HEK293 (cell line): ENCODE data around the gene NCMAP.

Source experiments
- RBAK ChIP-seq: fragments of 450-650 bp; formaldehyde crosslinking; IDR thresholded peaks from 2 replicates; pipeline ENCODE4 v1.5.1; 2016; ENCODE audit warnings: missing biosample characterization, missing genetic modification characterization
- TCF7L2 ChIP-seq: IDR thresholded peaks from 2 replicates; pipeline ENCODE4 v1.6.1; 2011; ENCODE audit warnings: low read depth, mild to moderate bottlenecking, inconsistent platforms, low read length, moderate library complexity, borderline replicate concordance
- ZBTB48 ChIP-seq: fragments of 450-650 bp; formaldehyde crosslinking; IDR thresholded peaks from 2 replicates; pipeline ENCODE4 v1.5.1; 2016; ENCODE audit warnings: missing biosample characterization, missing genetic modification characterization
- ZBTB8A ChIP-seq: fragments of 450-650 bp; formaldehyde crosslinking; IDR thresholded peaks from 2 replicates; pipeline ENCODE4 v1.5.1; 2016; ENCODE audit warnings: missing biosample characterization, missing genetic modification characterization
- ZFP41 ChIP-seq: fragments of 450-650 bp; formaldehyde crosslinking; IDR thresholded peaks from 2 replicates; pipeline ENCODE4 v1.5.1; 2016; ENCODE audit warnings: missing biosample characterization, missing genetic modification characterization, borderline replicate concordance
- ZNF175 ChIP-seq: fragments of 450-650 bp; formaldehyde crosslinking; IDR thresholded peaks from 2 replicates; pipeline ENCODE4 v1.5.1; 2016; ENCODE audit warnings: missing biosample characterization, missing genetic modification characterization
- ZNF184 ChIP-seq: fragments of 450-650 bp; IDR thresholded peaks from 2 replicates; pipeline ENCODE4 v1.5.1; 2018; ENCODE audit warnings: missing biosample characterization, mild to moderate bottlenecking, missing genetic modification characterization
- ZNF221 ChIP-seq: fragments of 450-650 bp; formaldehyde crosslinking; IDR thresholded peaks from 2 replicates; pipeline ENCODE4 v1.5.1; 2017; ENCODE audit warnings: missing biosample characterization, missing genetic modification characterization, borderline replicate concordance
- TF ChIP-seq, protein P1 (sequence below): fragments of 450-650 bp; formaldehyde crosslinking; conservative IDR thresholded peaks from 2 replicates; pipeline ENCODE4 v1.5.1; 2016; ENCODE audit warnings: low read depth, missing biosample characterization, missing genetic modification characterization
- TF ChIP-seq, protein P2 (sequence below): fragments of 450-650 bp; formaldehyde crosslinking; IDR thresholded peaks from 2 replicates; pipeline ENCODE4 v1.5.1; 2016; ENCODE audit warnings: missing biosample characterization, missing genetic modification characterization
- TF ChIP-seq, protein P3 (sequence below): fragments of 450-650 bp; formaldehyde crosslinking; IDR thresholded peaks from 2 replicates; pipeline ENCODE4 v1.5.1; 2016; ENCODE audit warnings: missing biosample characterization, missing genetic modification characterization

DNA sequence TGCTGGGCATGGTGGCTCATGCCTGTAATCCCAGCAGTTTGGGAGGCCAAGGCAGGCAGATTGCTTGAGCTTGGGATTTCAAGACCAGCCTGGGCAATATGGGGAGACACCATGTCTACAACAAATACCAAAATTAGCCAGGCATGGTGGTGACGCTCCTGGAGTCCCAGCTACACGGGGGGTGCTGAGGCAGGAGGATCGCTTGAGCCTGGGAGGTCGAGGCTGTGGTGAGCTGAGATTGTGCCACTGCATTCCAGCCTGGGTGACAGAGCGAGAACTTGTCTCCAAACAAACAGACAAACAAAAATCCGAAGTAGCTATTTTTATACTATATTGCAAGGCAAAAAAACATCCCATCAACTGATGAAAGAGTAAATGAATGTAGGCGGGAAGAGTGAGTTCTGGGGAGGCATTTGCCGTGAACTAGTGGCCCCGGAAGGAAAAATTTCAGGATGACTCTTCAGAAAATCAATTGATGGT is 40.6 kb downstream of the NCMAP start:
- TF ChIP-seq, protein P1, sequence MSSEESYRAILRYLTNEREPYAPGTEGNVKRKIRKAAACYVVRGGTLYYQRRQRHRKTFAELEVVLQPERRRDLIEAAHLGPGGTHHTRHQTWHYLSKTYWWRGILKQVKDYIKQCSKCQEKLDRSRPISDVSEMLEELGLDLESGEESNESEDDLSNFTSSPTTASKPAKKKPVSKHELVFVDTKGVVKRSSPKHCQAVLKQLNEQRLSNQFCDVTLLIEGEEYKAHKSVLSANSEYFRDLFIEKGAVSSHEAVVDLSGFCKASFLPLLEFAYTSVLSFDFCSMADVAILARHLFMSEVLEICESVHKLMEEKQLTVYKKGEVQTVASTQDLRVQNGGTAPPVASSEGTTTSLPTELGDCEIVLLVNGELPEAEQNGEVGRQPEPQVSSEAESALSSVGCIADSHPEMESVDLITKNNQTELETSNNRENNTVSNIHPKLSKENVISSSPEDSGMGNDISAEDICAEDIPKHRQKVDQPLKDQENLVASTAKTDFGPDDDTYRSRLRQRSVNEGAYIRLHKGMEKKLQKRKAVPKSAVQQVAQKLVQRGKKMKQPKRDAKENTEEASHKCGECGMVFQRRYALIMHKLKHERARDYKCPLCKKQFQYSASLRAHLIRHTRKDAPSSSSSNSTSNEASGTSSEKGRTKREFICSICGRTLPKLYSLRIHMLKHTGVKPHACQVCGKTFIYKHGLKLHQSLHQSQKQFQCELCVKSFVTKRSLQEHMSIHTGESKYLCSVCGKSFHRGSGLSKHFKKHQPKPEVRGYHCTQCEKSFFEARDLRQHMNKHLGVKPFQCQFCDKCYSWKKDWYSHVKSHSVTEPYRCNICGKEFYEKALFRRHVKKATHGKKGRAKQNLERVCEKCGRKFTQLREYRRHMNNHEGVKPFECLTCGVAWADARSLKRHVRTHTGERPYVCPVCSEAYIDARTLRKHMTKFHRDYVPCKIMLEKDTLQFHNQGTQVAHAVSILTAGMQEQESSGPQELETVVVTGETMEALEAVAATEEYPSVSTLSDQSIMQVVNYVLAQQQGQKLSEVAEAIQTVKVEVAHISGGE (tag by site-specific recombination), result no peak
- TF ChIP-seq ZFP41, result no peak
- TF ChIP-seq ZBTB48 (tag by site-specific recombination), result no peak
- TF ChIP-seq, protein P2, sequence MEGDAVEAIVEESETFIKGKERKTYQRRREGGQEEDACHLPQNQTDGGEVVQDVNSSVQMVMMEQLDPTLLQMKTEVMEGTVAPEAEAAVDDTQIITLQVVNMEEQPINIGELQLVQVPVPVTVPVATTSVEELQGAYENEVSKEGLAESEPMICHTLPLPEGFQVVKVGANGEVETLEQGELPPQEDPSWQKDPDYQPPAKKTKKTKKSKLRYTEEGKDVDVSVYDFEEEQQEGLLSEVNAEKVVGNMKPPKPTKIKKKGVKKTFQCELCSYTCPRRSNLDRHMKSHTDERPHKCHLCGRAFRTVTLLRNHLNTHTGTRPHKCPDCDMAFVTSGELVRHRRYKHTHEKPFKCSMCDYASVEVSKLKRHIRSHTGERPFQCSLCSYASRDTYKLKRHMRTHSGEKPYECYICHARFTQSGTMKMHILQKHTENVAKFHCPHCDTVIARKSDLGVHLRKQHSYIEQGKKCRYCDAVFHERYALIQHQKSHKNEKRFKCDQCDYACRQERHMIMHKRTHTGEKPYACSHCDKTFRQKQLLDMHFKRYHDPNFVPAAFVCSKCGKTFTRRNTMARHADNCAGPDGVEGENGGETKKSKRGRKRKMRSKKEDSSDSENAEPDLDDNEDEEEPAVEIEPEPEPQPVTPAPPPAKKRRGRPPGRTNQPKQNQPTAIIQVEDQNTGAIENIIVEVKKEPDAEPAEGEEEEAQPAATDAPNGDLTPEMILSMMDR (tag by site-specific recombination), result no peak
- TF ChIP-seq, protein P3, sequence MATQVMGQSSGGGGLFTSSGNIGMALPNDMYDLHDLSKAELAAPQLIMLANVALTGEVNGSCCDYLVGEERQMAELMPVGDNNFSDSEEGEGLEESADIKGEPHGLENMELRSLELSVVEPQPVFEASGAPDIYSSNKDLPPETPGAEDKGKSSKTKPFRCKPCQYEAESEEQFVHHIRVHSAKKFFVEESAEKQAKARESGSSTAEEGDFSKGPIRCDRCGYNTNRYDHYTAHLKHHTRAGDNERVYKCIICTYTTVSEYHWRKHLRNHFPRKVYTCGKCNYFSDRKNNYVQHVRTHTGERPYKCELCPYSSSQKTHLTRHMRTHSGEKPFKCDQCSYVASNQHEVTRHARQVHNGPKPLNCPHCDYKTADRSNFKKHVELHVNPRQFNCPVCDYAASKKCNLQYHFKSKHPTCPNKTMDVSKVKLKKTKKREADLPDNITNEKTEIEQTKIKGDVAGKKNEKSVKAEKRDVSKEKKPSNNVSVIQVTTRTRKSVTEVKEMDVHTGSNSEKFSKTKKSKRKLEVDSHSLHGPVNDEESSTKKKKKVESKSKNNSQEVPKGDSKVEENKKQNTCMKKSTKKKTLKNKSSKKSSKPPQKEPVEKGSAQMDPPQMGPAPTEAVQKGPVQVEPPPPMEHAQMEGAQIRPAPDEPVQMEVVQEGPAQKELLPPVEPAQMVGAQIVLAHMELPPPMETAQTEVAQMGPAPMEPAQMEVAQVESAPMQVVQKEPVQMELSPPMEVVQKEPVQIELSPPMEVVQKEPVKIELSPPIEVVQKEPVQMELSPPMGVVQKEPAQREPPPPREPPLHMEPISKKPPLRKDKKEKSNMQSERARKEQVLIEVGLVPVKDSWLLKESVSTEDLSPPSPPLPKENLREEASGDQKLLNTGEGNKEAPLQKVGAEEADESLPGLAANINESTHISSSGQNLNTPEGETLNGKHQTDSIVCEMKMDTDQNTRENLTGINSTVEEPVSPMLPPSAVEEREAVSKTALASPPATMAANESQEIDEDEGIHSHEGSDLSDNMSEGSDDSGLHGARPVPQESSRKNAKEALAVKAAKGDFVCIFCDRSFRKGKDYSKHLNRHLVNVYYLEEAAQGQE (tag by site-specific recombination), result no peak
- TF ChIP-seq ZNF184 (tag by site-specific recombination), result no peak
- TF ChIP-seq ZNF175, result no peak
- TF ChIP-seq ZNF221, result no peak
- TF ChIP-seq ZBTB8A (tag by site-specific recombination), result no peak
- no peak for TF ChIP-seq RBAK (tag by site-specific recombination)
- no peak for TF ChIP-seq TCF7L2
